ENCODE measurements around the gene AJAP1. TPM values are rescaled to one million over a fixed set of nuclear protein-coding genes. Genes with fewer than 3 reads are reported as not detected.

The AJAP1 gene
- total and polyA plus RNA-seq, 2 experiments from 2014 or later: not detected

- Histone ChIP-seq H3K9me2 (ENCODE audit: insufficient read depth) (no peaks in the 10 kb centered on the region), H2AFZ (no peak overlapping the region), H3K79me2 (replicated peaks; ENCODE audit: insufficient read depth) (no peaks in the 10 kb centered on the region), H3F3A (replicated peaks; ENCODE audit: low read depth) (no peaks in the 10 kb centered on the region), H3K4me3 (no peak overlapping the region), H3K4me1 (ENCODE audit: insufficient read depth) (no peaks in the 10 kb centered on the region), H3K27ac (ENCODE audit: low read depth) (no peak overlapping the region), H3K36me3 (ENCODE audit: insufficient read depth) (peaks cover 13% of the 10 kb centered on the region; the same call in 1 of the 2 replicates), H4K20me1 (replicated peaks; ENCODE audit: insufficient read depth) (no peaks in the 10 kb centered on the region), H3K4me2 (no peak overlapping the region), H3K27me3 (ENCODE audit: insufficient read depth) (no peaks in the 10 kb centered on the region)
- no peak for ATAC-seq
- peaks cover 2% of the 10 kb centered on the region for H3K27me3 Mint-ChIP-seq (ENCODE audit: insufficient read depth, low read depth, poor library complexity)
- no peak for DNase-seq (ENCODE audit: low spot score)
- peaks cover 22% of the 10 kb centered on the region for H3K36me3 Mint-ChIP-seq (ENCODE audit: low read depth)
- no peak for TF ChIP-seq POLR2AphosphoS5 (IDR thresholded peaks at IDR 0.05; ENCODE audit: low read depth)
- TF ChIP-seq STAT1 (IDR thresholded peaks at IDR 0.05; ENCODE audit: unreplicated experiment): no peak
- no peak for TF ChIP-seq JUNB (IDR thresholded peaks at IDR 0.05; ENCODE audit: unreplicated experiment)
- no peak for TF ChIP-seq NANOG (IDR thresholded peaks at IDR 0.05; ENCODE audit: borderline replicate concordance)
- no peak for TF ChIP-seq EZH2 (IDR thresholded peaks at IDR 0.05; ENCODE audit: low read depth, unreplicated experiment)
- TF ChIP-seq ZNF114 (CRISPR knock-in tag; IDR thresholded peaks at IDR 0.05): no peak
- TF ChIP-seq EZH2phosphoT487 (IDR thresholded peaks at IDR 0.05; ENCODE audit: unreplicated experiment): no peak
- TF ChIP-seq, protein P1, sequence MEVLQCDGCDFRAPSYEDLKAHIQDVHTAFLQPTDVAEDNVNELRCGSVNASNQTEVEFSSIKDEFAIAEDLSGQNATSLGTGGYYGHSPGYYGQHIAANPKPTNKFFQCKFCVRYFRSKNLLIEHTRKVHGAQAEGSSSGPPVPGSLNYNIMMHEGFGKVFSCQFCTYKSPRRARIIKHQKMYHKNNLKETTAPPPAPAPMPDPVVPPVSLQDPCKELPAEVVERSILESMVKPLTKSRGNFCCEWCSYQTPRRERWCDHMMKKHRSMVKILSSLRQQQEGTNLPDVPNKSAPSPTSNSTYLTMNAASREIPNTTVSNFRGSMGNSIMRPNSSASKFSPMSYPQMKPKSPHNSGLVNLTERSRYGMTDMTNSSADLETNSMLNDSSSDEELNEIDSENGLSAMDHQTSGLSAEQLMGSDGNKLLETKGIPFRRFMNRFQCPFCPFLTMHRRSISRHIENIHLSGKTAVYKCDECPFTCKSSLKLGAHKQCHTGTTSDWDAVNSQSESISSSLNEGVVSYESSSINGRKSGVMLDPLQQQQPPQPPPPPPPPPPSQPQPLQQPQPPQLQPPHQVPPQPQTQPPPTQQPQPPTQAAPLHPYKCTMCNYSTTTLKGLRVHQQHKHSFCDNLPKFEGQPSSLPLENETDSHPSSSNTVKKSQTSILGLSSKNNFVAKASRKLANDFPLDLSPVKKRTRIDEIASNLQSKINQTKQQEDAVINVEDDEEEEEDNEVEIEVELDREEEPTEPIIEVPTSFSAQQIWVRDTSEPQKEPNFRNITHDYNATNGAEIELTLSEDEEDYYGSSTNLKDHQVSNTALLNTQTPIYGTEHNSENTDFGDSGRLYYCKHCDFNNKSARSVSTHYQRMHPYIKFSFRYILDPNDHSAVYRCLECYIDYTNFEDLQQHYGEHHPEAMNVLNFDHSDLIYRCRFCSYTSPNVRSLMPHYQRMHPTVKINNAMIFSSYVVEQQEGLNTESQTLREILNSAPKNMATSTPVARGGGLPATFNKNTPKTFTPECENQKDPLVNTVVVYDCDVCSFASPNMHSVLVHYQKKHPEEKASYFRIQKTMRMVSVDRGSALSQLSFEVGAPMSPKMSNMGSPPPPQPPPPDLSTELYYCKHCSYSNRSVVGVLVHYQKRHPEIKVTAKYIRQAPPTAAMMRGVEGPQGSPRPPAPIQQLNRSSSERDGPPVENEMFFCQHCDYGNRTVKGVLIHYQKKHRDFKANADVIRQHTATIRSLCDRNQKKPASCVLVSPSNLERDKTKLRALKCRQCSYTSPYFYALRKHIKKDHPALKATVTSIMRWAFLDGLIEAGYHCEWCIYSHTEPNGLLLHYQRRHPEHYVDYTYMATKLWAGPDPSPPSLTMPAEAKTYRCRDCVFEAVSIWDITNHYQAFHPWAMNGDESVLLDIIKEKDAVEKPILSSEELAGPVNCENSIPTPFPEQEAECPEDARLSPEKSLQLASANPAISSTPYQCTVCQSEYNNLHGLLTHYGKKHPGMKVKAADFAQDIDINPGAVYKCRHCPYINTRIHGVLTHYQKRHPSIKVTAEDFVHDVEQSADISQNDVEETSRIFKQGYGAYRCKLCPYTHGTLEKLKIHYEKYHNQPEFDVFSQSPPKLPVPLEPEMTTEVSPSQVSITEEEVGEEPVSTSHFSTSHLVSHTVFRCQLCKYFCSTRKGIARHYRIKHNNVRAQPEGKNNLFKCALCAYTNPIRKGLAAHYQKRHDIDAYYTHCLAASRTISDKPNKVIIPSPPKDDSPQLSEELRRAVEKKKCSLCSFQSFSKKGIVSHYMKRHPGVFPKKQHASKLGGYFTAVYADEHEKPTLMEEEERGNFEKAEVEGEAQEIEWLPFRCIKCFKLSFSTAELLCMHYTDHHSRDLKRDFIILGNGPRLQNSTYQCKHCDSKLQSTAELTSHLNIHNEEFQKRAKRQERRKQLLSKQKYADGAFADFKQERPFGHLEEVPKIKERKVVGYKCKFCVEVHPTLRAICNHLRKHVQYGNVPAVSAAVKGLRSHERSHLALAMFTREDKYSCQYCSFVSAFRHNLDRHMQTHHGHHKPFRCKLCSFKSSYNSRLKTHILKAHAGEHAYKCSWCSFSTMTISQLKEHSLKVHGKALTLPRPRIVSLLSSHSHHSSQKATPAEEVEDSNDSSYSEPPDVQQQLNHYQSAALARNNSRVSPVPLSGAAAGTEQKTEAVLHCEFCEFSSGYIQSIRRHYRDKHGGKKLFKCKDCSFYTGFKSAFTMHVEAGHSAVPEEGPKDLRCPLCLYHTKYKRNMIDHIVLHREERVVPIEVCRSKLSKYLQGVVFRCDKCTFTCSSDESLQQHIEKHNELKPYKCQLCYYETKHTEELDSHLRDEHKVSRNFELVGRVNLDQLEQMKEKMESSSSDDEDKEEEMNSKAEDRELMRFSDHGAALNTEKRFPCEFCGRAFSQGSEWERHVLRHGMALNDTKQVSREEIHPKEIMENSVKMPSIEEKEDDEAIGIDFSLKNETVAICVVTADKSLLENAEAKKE (CRISPR knock-in tag; IDR thresholded peaks at IDR 0.05): no peak
- TF ChIP-seq, protein P2, sequence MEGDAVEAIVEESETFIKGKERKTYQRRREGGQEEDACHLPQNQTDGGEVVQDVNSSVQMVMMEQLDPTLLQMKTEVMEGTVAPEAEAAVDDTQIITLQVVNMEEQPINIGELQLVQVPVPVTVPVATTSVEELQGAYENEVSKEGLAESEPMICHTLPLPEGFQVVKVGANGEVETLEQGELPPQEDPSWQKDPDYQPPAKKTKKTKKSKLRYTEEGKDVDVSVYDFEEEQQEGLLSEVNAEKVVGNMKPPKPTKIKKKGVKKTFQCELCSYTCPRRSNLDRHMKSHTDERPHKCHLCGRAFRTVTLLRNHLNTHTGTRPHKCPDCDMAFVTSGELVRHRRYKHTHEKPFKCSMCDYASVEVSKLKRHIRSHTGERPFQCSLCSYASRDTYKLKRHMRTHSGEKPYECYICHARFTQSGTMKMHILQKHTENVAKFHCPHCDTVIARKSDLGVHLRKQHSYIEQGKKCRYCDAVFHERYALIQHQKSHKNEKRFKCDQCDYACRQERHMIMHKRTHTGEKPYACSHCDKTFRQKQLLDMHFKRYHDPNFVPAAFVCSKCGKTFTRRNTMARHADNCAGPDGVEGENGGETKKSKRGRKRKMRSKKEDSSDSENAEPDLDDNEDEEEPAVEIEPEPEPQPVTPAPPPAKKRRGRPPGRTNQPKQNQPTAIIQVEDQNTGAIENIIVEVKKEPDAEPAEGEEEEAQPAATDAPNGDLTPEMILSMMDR (conservative IDR thresholded peaks at IDR 0.05; ENCODE audit: low read depth in 2 of 2): no peak
- no peaks in the 10 kb centered on the region for H3K4me1 Mint-ChIP-seq
- H3K27ac Mint-ChIP-seq: no peak overlapping the region
- H3K9me3 Mint-ChIP-seq: peaks cover 48% of the 10 kb centered on the region
- no peak overlapping the region for H3K4me3 Mint-ChIP-seq
These were observed 151.6 kb downstream of the AJAP1 start for GRCh38 chr1:4805987-4806386.

Measured in GM23338 (cell line).